ENCODE results near the gene PANX2. TPM values are rescaled to one million over a fixed set of nuclear protein-coding genes. Genes with fewer than 3 reads are reported as not detected.

Gene PANX2
- total RNA-seq, 1 donor: under 0.01 TPM

- no peak overlapping the region for H3K4me2 ChIP-seq (ENCODE audit: insufficient read depth, low read length)
- H3K79me2 ChIP-seq (ENCODE audit: insufficient read depth, low read length): no peaks in the 10 kb centered on the region
- no peak for TF ChIP-seq CTCF (IDR thresholded peaks at IDR 0.05; ENCODE audit: extremely low read depth, low read depth, low read length)
- no peaks in the 10 kb centered on the region for H4K20me1 ChIP-seq (ENCODE audit: insufficient read depth, low read length)
- no peaks in the 10 kb centered on the region for H3K4me1 ChIP-seq (ENCODE audit: insufficient read depth, low read length)
- no peak overlapping the region for H3K4me3 ChIP-seq (ENCODE audit: insufficient read depth, low read length)
- H2AFZ ChIP-seq (ENCODE audit: low read length): no peak overlapping the region
- H3K27ac ChIP-seq (ENCODE audit: low read depth, low read length): no peak overlapping the region
- no peaks in the 10 kb centered on the region for H3K9me3 ChIP-seq (ENCODE audit: low read depth, low read length)
- peaks cover under 1% of the 10 kb centered on the region for H3K27me3 ChIP-seq (ENCODE audit: insufficient read depth, low read length)
- peak; percentile 72 for DNase-seq (ENCODE audit: insufficient read length, low spot score, missing footprints)
- no peaks in the 10 kb centered on the region for H3K36me3 ChIP-seq (ENCODE audit: insufficient read depth, low read length)
These were observed 18.7 kb upstream of the PANX2 start for GRCh38 chr22:50151571-50152537.

GRCh38 chr22:50153056-50153755, 17.3 kb upstream of the PANX2 start:
- TF ChIP-seq CTCF (IDR thresholded peaks at IDR 0.05; ENCODE audit: extremely low read depth, low read depth, low read length): no peak
- DNase-seq (ENCODE audit: insufficient read length, low spot score, missing footprints): peak; percentile 71
- Histone ChIP-seq H3K79me2 (ENCODE audit: insufficient read depth, low read length) (no peaks in the 10 kb centered on the region), H3K27ac (ENCODE audit: low read depth, low read length) (no peak overlapping the region), H4K20me1 (ENCODE audit: insufficient read depth, low read length) (no peaks in the 10 kb centered on the region), H3K27me3 (ENCODE audit: insufficient read depth, low read length) (peaks cover 14% of the 10 kb centered on the region), H3K4me3 (ENCODE audit: insufficient read depth, low read length) (no peak overlapping the region), H2AFZ (ENCODE audit: low read length) (no peak overlapping the region), H3K4me2 (ENCODE audit: insufficient read depth, low read length) (no peak overlapping the region), H3K4me1 (ENCODE audit: insufficient read depth, low read length) (no peaks in the 10 kb centered on the region), H3K9me3 (ENCODE audit: low read depth, low read length) (no peaks in the 10 kb centered on the region), H3K36me3 (ENCODE audit: insufficient read depth, low read length) (no peaks in the 10 kb centered on the region)

- Histone ChIP-seq H3K79me2 (ENCODE audit: insufficient read depth, low read length) (no peaks in the 10 kb centered on the region), H3K9me3 (ENCODE audit: low read depth, low read length) (no peaks in the 10 kb centered on the region), H3K27ac (ENCODE audit: low read depth, low read length) (no peak overlapping the region), H3K27me3 (ENCODE audit: insufficient read depth, low read length) (peaks cover 19% of the 10 kb centered on the region), H3K4me3 (ENCODE audit: insufficient read depth, low read length) (no peak overlapping the region), H4K20me1 (ENCODE audit: insufficient read depth, low read length) (no peaks in the 10 kb centered on the region), H3K36me3 (ENCODE audit: insufficient read depth, low read length) (no peaks in the 10 kb centered on the region), H3K4me2 (ENCODE audit: insufficient read depth, low read length) (no peak overlapping the region), H2AFZ (ENCODE audit: low read length) (no peak overlapping the region), H3K4me1 (ENCODE audit: insufficient read depth, low read length) (no peaks in the 10 kb centered on the region)
- no peak for TF ChIP-seq CTCF (IDR thresholded peaks at IDR 0.05; ENCODE audit: extremely low read depth, low read depth, low read length)
- no peak for DNase-seq (ENCODE audit: insufficient read length, low spot score, missing footprints)
These were observed 16.8 kb upstream of the PANX2 start for GRCh38 chr22:50153756-50154140.
